Ammon's horn (tissue), 1 donor: ENCODE measurements around the gene TMEM140.

Experiments
- DNase-seq: peaks from one replicate; pipeline ENCODE4 v3.0.0-alpha.2; 2016; ENCODE audit warnings: low spot score

The TMEM140 gene

GRCh38 chr7:135174941-135175340 lies 27.1 kb downstream of the TMEM140 start:
- DNase-seq, result no peak

GRCh38 chr7:135175931-135176330 lies 28.1 kb downstream of the TMEM140 start:
- DNase-seq, result no peak

GRCh38 chr7:135177028-135177696 lies 29.3 kb downstream of the TMEM140 start:
- no peak for DNase-seq

- DNase-seq, result no peak
These were observed 30.5 kb downstream of the TMEM140 start for GRCh38 chr7:135178364-135178763.

GRCh38 chr7:135179321-135179925 lies 31.6 kb downstream of the TMEM140 start:
- DNase-seq, result no peak

- no peak for DNase-seq
These were observed 32.2 kb downstream of the TMEM140 start for GRCh38 chr7:135180122-135180521.

- no peak for DNase-seq
These were observed 33.5 kb downstream of the TMEM140 start for GRCh38 chr7:135181261-135181928.

GRCh38 chr7:135181929-135182678 lies 34.2 kb downstream of the TMEM140 start:
- DNase-seq, result no peak

- DNase-seq, result no peak
These were observed 35.6 kb downstream of the TMEM140 start for GRCh38 chr7:135183478-135183877.

GRCh38 chr7:135184254-135184841 lies 36.5 kb downstream of the TMEM140 start:
- DNase-seq, result no peak

- DNase-seq, result no peak
These were observed 37.8 kb downstream of the TMEM140 start for GRCh38 chr7:135185471-135186260.

- DNase-seq, result no peak
These were observed 38.3 kb downstream of the TMEM140 start for GRCh38 chr7:135186261-135186540.

- no peak for DNase-seq
These were observed 39.0 kb downstream of the TMEM140 start for GRCh38 chr7:135186841-135187253.

GRCh38 chr7:135188298-135188984 lies 40.6 kb downstream of the TMEM140 start:
- no peak for DNase-seq

- no peak for DNase-seq
These were observed 41.4 kb downstream of the TMEM140 start for GRCh38 chr7:135189221-135189662.

- DNase-seq, result no peak
These were observed 42.1 kb downstream of the TMEM140 start for GRCh38 chr7:135189961-135190360.

- no peak for DNase-seq
These were observed 42.8 kb downstream of the TMEM140 start for GRCh38 chr7:135190703-135191102.

- DNase-seq, result no peak
These were observed 45.2 kb downstream of the TMEM140 start for GRCh38 chr7:135192914-135193536.

- DNase-seq, result no peak
These were observed 45.8 kb downstream of the TMEM140 start for GRCh38 chr7:135193615-135194081.

- no peak for DNase-seq
These were observed 46.7 kb downstream of the TMEM140 start for GRCh38 chr7:135194494-135195095.
